Mucosa of stomach (tissue), 1 donor: ENCODE measurements around the gene RAB20.

ENCODE experiments used
- H3K27me3 ChIP-seq: one replicate; pipeline ENCODE4 v1.7.0; 2013; ENCODE audit warnings: mild to moderate bottlenecking, low read length; ENCODE audit not compliant: control insufficient read depth, insufficient read depth
- H3K36me3 ChIP-seq: one replicate; pipeline ENCODE4 v1.7.0; 2013; ENCODE audit warnings: low read length; ENCODE audit not compliant: control insufficient read depth, insufficient read depth
- H3K4me1 ChIP-seq: one replicate; pipeline ENCODE4 v1.7.0; 2013; ENCODE audit warnings: mild to moderate bottlenecking, low read length; ENCODE audit not compliant: control insufficient read depth, insufficient read depth
- H3K4me3 ChIP-seq: one replicate; pipeline ENCODE4 v1.7.0; 2013; ENCODE audit warnings: low read length
- H3K9ac ChIP-seq: one replicate; pipeline ENCODE4 v1.7.0; 2013; ENCODE audit warnings: mild to moderate bottlenecking, low read length, moderate library complexity
- H3K9me3 ChIP-seq: one replicate; pipeline ENCODE4 v1.7.0; 2013; ENCODE audit warnings: mild to moderate bottlenecking, low read length, moderate library complexity; ENCODE audit not compliant: control insufficient read depth
- donor health status: Pancreatic carcinoma.

RAB20 gene

DNA sequence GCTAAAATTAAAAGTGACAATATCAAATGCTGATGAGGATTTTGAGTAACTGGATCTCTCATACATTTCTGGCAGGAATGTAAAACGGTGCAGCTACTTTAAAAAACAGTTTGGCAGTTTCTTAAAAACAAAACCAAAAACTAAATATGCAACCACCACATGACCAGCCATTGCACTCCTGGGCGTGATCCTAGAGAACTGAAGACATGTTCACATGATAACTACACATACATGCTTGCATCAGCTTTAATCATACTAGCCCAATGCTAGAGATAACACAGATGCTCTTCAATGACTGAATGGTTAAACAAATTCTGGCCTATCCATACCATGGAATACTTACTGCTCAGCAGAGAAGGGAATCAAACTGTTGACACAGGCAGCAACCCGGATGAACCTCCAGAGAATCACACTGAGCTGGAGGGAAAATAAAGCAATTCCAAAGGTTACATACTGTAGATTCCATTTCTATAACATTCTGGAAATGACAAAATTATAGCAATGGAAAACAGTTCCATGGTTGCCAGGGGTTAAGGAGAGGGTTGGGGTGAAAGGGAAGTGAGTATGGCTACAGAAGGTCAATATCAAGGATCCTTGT lies 28.4 kb upstream of the RAB20 start:
- H3K4me1 ChIP-seq: no peaks in the 10 kb centered on the region
- H3K9me3 ChIP-seq: no peaks in the 10 kb centered on the region
- H3K4me3 ChIP-seq: no peak overlapping the region
- H3K27me3 ChIP-seq: no peaks in the 10 kb centered on the region
- H3K36me3 ChIP-seq: no peaks in the 10 kb centered on the region
- H3K9ac ChIP-seq: no peak overlapping the region

DNA sequence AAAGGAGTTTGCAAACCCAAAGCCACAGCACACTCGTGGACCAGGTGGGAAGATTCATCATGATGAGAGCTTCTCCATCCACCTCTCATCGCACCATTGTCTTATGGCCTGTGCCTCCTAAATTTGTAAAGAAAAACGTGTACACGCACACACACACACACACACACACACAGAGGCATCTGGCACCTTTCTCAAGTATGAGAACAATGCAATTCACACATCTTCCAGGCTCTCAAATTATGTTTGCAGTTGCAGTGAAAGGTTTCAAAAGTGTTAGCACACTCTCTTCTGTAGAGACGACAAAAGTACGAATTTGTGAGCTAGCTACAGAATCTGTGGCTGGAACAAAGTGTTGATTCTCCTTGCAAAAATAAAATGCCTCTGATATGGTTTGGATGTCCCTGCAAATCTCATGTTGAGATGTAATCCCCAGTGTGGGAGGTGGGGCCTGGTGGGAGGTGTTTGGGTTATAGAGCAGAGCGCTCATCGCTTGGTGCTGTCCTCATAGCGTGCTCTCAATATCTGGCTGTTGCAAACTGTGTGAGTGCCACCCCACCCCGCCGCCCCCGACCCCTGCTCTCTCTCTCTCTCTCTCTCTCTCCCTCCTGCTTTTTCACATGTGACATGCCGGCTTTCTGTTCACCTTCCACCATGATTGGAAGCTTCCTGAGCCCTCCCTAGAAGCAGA lies 21.8 kb upstream of the RAB20 start:
- no peaks in the 10 kb centered on the region for H3K36me3 ChIP-seq
- no peaks in the 10 kb centered on the region for H3K9me3 ChIP-seq
- H3K4me3 ChIP-seq: no peak overlapping the region
- no peak overlapping the region for H3K9ac ChIP-seq
- no peaks in the 10 kb centered on the region for H3K27me3 ChIP-seq
- H3K4me1 ChIP-seq: peaks cover 4% of the 10 kb centered on the region

DNA sequence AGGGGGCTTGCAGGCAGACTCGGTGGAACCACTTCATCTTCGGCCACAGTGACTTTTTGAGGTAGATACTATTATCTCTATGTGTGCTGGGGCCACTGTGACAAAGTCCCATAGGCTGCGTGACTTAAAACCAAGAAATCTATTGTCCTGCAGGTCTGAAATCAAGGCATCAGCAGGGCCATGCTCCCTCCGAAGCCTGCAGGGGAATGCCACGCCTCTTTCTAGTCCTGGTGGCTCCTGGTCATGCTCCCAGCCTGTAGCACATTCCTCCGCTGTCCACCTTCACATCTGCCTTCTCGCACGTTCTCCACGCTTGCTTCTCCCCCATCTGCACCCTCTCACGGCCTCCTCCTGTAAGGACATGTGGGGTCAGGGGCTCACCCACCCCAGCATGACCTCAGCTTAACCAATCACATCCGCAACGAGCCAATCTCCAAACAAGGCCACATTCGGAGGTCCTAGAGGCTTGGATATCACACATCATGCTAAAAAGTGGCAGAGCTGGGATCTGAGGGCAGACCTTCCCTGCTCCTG lies 21.0 kb upstream of the RAB20 start:
- Histone ChIP-seq H3K9ac (no peak overlapping the region), H3K9me3 (no peaks in the 10 kb centered on the region), H3K4me3 (no peak overlapping the region), H3K36me3 (no peaks in the 10 kb centered on the region), H3K27me3 (no peaks in the 10 kb centered on the region), H3K4me1 (peaks cover 6% of the 10 kb centered on the region)

DNA sequence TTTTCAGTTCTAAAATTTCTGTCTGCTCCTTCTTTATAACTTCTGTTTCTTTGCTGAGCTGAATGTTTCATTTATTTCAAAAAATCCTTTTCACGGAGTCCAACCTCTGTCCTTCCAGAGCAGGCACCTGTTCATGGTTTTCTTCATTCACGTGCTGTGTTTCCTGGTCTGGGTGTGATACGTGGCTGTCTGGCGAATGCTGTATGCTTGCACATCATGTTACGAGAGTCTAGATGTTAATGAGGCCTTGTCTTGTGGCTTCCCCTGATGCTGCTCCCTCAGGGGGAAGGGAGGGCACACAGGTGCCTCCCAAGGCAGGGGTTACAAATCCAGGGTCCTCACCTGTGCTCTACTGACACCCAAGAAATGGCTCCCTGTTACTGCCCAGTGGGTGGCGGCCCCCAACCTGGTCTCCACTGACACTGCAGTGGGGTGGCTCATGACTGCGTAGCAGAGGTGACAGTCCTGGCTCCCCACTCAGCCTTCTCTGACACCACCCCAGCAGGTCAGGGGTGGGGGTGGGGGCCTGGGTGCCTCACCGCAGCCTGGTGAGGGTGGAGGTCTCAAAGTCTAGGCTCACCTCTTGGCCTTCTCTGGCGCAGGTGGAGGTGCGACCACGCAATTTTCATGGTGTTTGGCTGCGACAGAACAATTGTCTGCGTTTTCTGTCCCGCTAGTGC lies 20.1 kb upstream of the RAB20 start:
- H3K4me1 ChIP-seq: peaks cover 11% of the 10 kb centered on the region
- H3K9me3 ChIP-seq: no peaks in the 10 kb centered on the region
- H3K4me3 ChIP-seq: no peak overlapping the region
- H3K9ac ChIP-seq: no peak overlapping the region
- no peaks in the 10 kb centered on the region for H3K36me3 ChIP-seq
- no peaks in the 10 kb centered on the region for H3K27me3 ChIP-seq

DNA sequence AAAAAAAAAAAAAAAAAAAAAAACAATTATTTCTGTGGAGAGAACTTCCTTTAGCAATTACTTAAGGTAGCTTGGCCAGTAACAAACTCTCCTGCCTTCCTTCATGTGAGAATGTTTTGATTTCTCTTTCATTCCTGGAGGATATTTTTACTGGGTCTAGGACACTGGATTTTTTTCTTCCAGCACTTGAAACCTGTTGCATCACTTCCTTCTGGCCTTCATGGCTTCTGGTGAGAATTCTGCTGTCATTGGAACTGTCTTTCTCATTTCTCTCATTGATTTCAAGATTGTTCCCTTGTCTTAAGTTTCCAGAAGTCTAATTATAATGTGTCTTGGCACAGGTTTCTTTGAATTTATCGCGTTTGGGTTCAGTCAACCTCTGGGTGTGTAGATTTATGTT lies 19.3 kb upstream of the RAB20 start:
- no peaks in the 10 kb centered on the region for H3K36me3 ChIP-seq
- H3K9me3 ChIP-seq: no peaks in the 10 kb centered on the region
- peaks cover 17% of the 10 kb centered on the region for H3K4me1 ChIP-seq
- H3K4me3 ChIP-seq: no peak overlapping the region
- no peak overlapping the region for H3K9ac ChIP-seq
- H3K27me3 ChIP-seq: no peaks in the 10 kb centered on the region

DNA sequence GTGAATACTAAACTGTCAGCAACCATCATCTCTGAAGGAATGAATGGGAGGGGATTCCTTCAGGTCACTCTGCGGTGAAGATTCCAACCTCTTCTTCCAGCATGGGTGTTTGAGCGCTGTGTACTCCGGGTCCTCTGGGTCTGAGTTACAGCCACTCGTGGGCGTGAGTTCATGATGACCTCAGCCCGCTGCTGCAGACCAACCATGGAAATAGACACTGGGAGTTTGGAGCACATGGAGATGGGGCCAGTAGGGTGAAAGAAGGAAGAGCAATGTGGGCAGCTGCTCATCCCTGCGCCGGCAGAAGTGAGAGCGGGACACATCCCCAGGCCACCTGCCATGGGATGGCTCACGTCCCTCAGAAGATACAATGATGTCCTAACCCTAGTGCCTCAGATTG lies 16.8 kb upstream of the RAB20 start:
- no peaks in the 10 kb centered on the region for H3K36me3 ChIP-seq
- no peaks in the 10 kb centered on the region for H3K9me3 ChIP-seq
- H3K27me3 ChIP-seq: peaks cover under 1% of the 10 kb centered on the region
- H3K9ac ChIP-seq: no peak overlapping the region
- no peak overlapping the region for H3K4me3 ChIP-seq
- peaks cover 28% of the 10 kb centered on the region for H3K4me1 ChIP-seq

DNA sequence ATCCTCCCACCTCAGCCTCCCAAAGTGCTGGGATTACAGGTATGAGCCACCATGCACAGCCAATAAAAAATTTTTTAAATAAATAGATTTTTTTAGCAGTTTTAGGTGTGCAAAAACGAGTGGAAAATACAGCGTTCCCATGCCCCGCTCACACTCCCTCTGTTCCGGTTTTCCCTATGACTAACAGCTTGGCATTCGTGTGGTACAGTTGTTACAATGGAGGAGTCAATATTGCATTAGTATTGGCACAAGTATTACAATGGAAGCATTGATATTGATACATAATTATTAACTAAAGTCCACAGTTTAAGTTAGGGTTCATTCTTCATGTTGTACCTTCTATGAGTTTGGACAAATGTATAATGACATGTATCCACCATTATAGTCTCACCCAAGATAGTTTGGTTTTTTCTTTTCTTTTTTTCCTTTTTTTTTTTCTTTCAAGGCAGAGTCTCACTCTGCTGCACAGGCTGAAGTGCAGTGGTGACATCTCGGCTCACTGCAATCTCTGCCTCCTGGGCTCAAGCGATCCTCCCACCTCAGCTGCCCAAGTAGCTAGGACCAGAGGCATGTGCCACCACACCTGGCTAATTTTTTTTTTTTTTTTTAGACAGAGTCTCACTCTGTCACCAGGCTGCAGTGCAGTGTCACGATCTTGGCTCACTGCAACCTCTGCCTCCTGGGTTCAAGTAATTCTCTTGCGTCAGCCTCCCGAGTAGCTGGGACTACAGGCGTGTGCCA lies 15.4 kb upstream of the RAB20 start:
- Histone ChIP-seq H3K4me3 (no peak overlapping the region), H3K4me1 (peaks cover 29% of the 10 kb centered on the region), H3K36me3 (no peaks in the 10 kb centered on the region)

DNA sequence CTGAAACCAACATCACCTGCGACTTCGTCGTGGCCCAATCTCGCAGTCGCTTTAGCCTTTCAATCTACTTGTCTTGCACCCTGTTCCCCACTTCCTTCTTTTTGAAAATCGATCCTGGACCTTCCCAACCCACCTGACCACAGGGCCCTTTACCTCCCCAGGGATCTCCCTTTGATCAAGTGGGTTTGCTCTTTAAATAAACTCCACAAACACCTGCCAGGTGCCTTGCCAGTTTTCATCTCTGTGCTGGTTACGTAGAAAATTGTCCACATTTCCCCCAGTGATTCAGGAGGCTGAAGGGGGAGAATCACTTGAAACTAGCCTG lies 14.5 kb upstream of the RAB20 start:
- Histone ChIP-seq H3K9ac (no peak overlapping the region), H3K4me3 (no peak overlapping the region), H3K4me1 (peaks cover 30% of the 10 kb centered on the region), H3K36me3 (no peaks in the 10 kb centered on the region), H3K27me3 (peaks cover 5% of the 10 kb centered on the region), H3K9me3 (no peaks in the 10 kb centered on the region)

More for the DNA sequence above, 15.4 kb upstream of the RAB20 start:
- Histone ChIP-seq H3K9ac (peak overlapping the region; percentile 22), H3K9me3 (no peaks in the 10 kb centered on the region), H3K27me3 (peaks cover 5% of the 10 kb centered on the region)

DNA sequence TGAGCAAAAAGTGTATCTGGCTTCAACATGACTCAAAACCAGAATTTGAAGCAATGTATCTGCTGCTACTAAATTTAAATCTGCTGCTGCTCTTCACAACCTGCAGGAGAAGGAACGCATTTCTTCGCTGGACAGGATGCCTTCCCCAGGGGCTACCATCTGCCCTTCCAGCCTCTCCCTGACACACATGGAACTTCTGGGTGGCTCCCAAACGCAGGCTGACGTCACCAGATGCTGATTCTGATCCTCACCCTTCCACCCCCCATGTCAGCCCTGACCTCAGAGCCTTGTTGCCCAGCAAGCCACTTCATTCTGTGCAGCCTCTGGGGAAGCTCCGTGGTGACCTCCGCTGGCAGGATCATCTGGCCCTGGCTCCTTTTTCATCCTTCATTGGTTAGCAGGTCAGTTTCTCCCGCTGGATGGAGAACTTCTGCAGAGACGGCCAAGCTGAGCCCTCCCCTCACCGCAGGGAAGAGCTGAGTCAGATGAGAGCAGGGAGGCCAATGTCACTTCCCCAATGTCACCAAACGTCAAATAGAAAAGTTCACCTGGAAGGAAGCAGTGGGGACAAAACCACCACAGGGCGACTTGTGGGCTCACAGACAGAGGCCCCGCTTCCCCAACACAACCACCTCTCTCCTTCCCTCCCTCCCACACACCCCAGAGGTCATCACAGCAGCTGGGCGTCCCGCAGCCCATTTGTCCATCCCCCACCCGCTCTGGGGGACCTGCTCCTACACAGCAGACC lies 14.0 kb upstream of the RAB20 start:
- H3K4me1 ChIP-seq: peaks cover 30% of the 10 kb centered on the region
- no peak overlapping the region for H3K9ac ChIP-seq
- peaks cover 5% of the 10 kb centered on the region for H3K27me3 ChIP-seq
- H3K4me3 ChIP-seq: no peak overlapping the region
- H3K36me3 ChIP-seq: no peaks in the 10 kb centered on the region
- no peaks in the 10 kb centered on the region for H3K9me3 ChIP-seq

DNA sequence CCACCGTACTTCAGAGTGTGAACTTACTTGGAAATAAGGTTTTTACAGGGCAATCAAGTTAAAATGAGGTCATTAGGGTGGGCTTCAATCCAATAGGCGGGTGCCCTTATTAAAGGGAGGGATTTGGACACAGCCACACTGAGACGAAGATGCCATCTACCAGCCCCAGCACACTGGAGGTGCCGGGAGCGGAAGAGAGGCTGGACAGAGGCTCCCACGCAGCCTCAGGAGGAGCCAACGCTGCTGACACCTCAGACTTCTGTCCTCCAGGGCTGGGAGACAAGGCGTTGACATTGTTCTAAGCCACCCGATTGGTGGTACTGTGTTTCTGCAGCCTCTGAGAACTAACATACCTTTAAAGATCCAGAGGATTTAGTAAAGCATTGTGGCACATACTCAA lies 12.6 kb upstream of the RAB20 start:
- H3K36me3 ChIP-seq: no peaks in the 10 kb centered on the region
- H3K9me3 ChIP-seq: no peaks in the 10 kb centered on the region
- no peak overlapping the region for H3K9ac ChIP-seq
- H3K4me3 ChIP-seq: no peak overlapping the region
- peaks cover 30% of the 10 kb centered on the region for H3K4me1 ChIP-seq
- peaks cover 5% of the 10 kb centered on the region for H3K27me3 ChIP-seq

DNA sequence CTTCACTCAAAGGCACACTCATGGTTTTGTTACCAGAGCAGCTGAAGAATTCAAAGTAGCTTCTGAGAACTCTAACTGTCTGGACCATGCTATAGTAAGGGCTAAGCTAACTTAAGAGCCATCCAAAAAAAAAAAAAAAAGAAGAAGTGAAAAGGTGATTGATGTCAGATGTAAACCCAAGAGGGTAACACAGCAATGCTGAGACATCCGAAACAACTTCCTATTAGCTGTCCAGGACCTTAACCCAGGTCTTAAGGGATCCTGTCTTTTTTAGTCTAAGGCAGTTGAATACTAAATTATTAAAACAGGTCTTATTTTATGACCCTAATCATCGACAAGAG lies 11.2 kb upstream of the RAB20 start:
- peaks cover 5% of the 10 kb centered on the region for H3K27me3 ChIP-seq
- H3K9ac ChIP-seq: no peak overlapping the region
- no peak overlapping the region for H3K4me3 ChIP-seq
- H3K9me3 ChIP-seq: no peaks in the 10 kb centered on the region
- H3K36me3 ChIP-seq: no peaks in the 10 kb centered on the region
- peaks cover 30% of the 10 kb centered on the region for H3K4me1 ChIP-seq
